ENCODE results near the gene IL25.
"Not testable (repeated sequence)": the region's sequence is repeated elsewhere in the genome, so short reads cannot be mapped to it uniquely, and the experiment has no call there.

IL25 gene

GRCh38 chr14:23389871-23390270 lies 17.3 kb downstream of the IL25 start:
- DNase-seq (ENCODE audit: low read depth): not testable (repeated sequence)

GRCh38 chr14:23392613-23393012 lies 20.0 kb downstream of the IL25 start:
- DNase-seq (ENCODE audit: low read depth): no peak

- no peak for DNase-seq (ENCODE audit: low read depth)
These were observed 23.5 kb downstream of the IL25 start for GRCh38 chr14:23396126-23396525.

GRCh38 chr14:23396781-23397407 lies 24.3 kb downstream of the IL25 start:
- DNase-seq (ENCODE audit: low read depth): no peak

GRCh38 chr14:23398348-23398747 lies 25.7 kb downstream of the IL25 start:
- DNase-seq (ENCODE audit: low read depth): no peak

GRCh38 chr14:23399136-23399535 lies 26.5 kb downstream of the IL25 start:
- DNase-seq (ENCODE audit: low read depth): no peak

- no peak for DNase-seq (ENCODE audit: low read depth)
These were observed 27.0 kb downstream of the IL25 start for GRCh38 chr14:23399591-23399990.

GRCh38 chr14:23400496-23401149 lies 28.0 kb downstream of the IL25 start:
- not testable (repeated sequence) for DNase-seq (ENCODE audit: low read depth)

- no peak for DNase-seq (ENCODE audit: low read depth)
These were observed 28.7 kb downstream of the IL25 start for GRCh38 chr14:23401291-23401690.

GRCh38 chr14:23402296-23403138 lies 29.9 kb downstream of the IL25 start:
- no peak for DNase-seq (ENCODE audit: low read depth)

GRCh38 chr14:23403139-23403438 lies 30.5 kb downstream of the IL25 start:
- DNase-seq (ENCODE audit: low read depth): no peak

- no peak for DNase-seq (ENCODE audit: low read depth)
These were observed 31.3 kb downstream of the IL25 start for GRCh38 chr14:23403908-23404307.

- no peak for DNase-seq (ENCODE audit: low read depth)
These were observed 31.8 kb downstream of the IL25 start for GRCh38 chr14:23404331-23404900.

- no peak for DNase-seq (ENCODE audit: low read depth)
These were observed 32.5 kb downstream of the IL25 start for GRCh38 chr14:23405096-23405495.

GRCh38 chr14:23405516-23406025 lies 33.0 kb downstream of the IL25 start:
- DNase-seq (ENCODE audit: low read depth): no peak

- DNase-seq (ENCODE audit: low read depth): no peak
These were observed 33.6 kb downstream of the IL25 start for GRCh38 chr14:23406244-23406643.

GRCh38 chr14:23406725-23407355 lies 34.2 kb downstream of the IL25 start:
- DNase-seq (ENCODE audit: low read depth): no peak

- no peak for DNase-seq (ENCODE audit: low read depth)
These were observed 35.1 kb downstream of the IL25 start, which contains the start of gene MYH6 for GRCh38 chr14:23407516-23408306. MYH6 (minus strand) TSS chr14:23408273; CDS start chr14:23407223, 1,050 bp downstream.

GRCh38 chr14:23408307-23408630 lies 35.7 kb downstream of the IL25 start:
- no peak for DNase-seq (ENCODE audit: low read depth)

GRCh38 chr14:23409475-23409874 lies 36.9 kb downstream of the IL25 start:
- no peak for DNase-seq (ENCODE audit: low read depth)

- no peak for DNase-seq (ENCODE audit: low read depth)
These were observed 37.5 kb downstream of the IL25 start for GRCh38 chr14:23409966-23410635.
